ENCODE measurements around the gene MOGAT1. TPM values are rescaled to one million over a fixed set of nuclear protein-coding genes. Genes with fewer than 3 reads are reported as not detected.

MOGAT1 gene
- total and polyA plus RNA-seq, 9 of the 15 experiments (the other 6 are each of a cell fraction or from before 2014, with no cell fraction given) = not detected

DNA sequence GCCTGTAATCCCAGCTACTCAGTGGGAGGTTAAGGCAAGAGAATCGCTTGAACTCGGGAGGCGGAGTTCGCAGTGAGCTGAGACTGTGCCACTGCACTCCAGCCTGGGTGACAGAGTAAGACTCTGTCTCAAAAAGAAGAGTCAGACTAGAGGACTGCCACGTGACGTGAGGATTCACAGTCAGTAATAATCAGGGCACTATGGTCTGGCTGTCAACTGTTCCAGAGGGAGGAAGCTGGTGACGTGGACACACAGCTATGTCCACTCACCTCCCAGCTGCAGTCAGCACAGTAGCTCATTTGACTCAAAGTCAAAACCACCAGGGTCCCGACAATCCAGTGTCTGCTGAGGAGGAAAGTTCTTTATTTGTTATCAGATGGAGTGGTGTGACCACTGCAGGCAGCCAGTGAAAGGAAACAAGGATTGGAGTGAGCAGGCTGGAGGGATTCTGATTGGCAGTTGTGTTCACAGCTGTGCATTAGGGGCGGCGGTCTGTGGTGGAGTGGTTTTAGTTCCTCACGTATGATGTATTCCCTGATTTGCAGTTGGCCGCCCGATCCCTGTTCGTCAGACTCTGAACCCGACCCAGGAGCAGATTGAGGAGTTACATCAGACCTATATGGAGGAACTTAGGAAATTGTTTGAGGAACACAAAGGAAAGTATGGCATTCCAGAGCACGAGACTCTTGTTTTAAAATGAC lies 37.9 kb downstream of the MOGAT1 start (continued):
- TF ChIP-seq FIP1L1 (IDR thresholded peaks at IDR 0.05; ENCODE audit: low read depth, low read length, poor library complexity, severe bottlenecking) (no peak), KLF1 (tag; IDR thresholded peaks at IDR 0.05) (no peak), CHCHD3 (CRISPR knock-in tag; IDR thresholded peaks at IDR 0.05) (no peak), ATF7 (IDR thresholded peaks at IDR 0.05) (peak; percentile 93), ZNF77 (CRISPR knock-in tag; IDR thresholded peaks at IDR 0.05) (no peak), HDAC2 (IDR thresholded peaks at IDR 0.05) (peak; percentile 75), STAG1 (CRISPR knock-in tag; IDR thresholded peaks at IDR 0.05; ENCODE audit: borderline replicate concordance) (no peak), SOX6 (IDR thresholded peaks at IDR 0.05) (peak; percentile 89), ESRRA (IDR thresholded peaks at IDR 0.05; ENCODE audit: borderline replicate concordance, low read depth) (no peak), BCL6 (CRISPR knock-in tag; IDR thresholded peaks at IDR 0.05) (no peak), SPI1 (IDR thresholded peaks at IDR 0.05; ENCODE audit: borderline replicate concordance, low read depth, low read length) (peak; percentile 51; the same call in 1 of the 2 replicates), TCF3 (CRISPR knock-in tag; IDR thresholded peaks at IDR 0.05) (no peak), SIN3A (IDR thresholded peaks at IDR 0.05; ENCODE audit: borderline replicate concordance in 2 of 2, control insufficient read depth in 1 of 2, low read depth in 2 of 2, low read length in 2 of 2) (0 out of 4 replicates have a peak, but pooled peaks of 1 of the 2 experiments have one; percentile 53), STAT5A (IDR thresholded peaks at IDR 0.05; ENCODE audit: borderline replicate concordance, low read length) (no peak), POLR2B (IDR thresholded peaks at IDR 0.05; ENCODE audit: low read depth, partially characterized antibody) (no peak), DNMT1 (IDR thresholded peaks at IDR 0.05) (no peak), NBN (IDR thresholded peaks at IDR 0.05; ENCODE audit: low read depth) (peak; percentile 51; the same call in 1 of the 2 replicates), ZNF830 (CRISPR knock-in tag; IDR thresholded peaks at IDR 0.05) (no peak), MAZ (CRISPR knock-in tag; conservative IDR thresholded peaks at IDR 0.05 in 1 of 2, IDR thresholded peaks at IDR 0.05 in 1 of 2) (0 out of 4 replicates have a peak, but pooled peaks of 1 of the 2 experiments have one; percentile 15), SMARCC2 (IDR thresholded peaks at IDR 0.05; ENCODE audit: low read depth) (no peak), RHOXF2B (CRISPR knock-in tag; conservative IDR thresholded peaks at IDR 0.05) (no peak), MTF1 (CRISPR knock-in tag; IDR thresholded peaks at IDR 0.05; ENCODE audit: borderline replicate concordance) (no peak), ZNF217 (CRISPR knock-in tag; IDR thresholded peaks at IDR 0.05) (no peak), HDAC1 (IDR thresholded peaks at IDR 0.05) (peak in 1 of 2 experiments; percentile 80; a peak in 2 of 4 replicates)
- TF ChIP-seq, protein P1, sequence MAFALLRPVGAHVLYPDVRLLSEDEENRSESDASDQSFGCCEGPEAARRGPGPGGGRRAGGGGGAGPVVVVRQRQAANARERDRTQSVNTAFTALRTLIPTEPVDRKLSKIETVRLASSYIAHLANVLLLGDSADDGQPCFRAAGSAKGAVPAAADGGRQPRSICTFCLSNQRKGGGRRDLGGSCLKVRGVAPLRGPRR (CRISPR knock-in tag; IDR thresholded peaks at IDR 0.05) = no peak
- TF ChIP-seq, protein P2, sequence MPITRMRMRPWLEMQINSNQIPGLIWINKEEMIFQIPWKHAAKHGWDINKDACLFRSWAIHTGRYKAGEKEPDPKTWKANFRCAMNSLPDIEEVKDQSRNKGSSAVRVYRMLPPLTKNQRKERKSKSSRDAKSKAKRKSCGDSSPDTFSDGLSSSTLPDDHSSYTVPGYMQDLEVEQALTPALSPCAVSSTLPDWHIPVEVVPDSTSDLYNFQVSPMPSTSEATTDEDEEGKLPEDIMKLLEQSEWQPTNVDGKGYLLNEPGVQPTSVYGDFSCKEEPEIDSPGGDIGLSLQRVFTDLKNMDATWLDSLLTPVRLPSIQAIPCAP (CRISPR knock-in tag; IDR thresholded peaks at IDR 0.05; ENCODE audit: borderline replicate concordance) = no peak
- TF ChIP-seq, protein P3, sequence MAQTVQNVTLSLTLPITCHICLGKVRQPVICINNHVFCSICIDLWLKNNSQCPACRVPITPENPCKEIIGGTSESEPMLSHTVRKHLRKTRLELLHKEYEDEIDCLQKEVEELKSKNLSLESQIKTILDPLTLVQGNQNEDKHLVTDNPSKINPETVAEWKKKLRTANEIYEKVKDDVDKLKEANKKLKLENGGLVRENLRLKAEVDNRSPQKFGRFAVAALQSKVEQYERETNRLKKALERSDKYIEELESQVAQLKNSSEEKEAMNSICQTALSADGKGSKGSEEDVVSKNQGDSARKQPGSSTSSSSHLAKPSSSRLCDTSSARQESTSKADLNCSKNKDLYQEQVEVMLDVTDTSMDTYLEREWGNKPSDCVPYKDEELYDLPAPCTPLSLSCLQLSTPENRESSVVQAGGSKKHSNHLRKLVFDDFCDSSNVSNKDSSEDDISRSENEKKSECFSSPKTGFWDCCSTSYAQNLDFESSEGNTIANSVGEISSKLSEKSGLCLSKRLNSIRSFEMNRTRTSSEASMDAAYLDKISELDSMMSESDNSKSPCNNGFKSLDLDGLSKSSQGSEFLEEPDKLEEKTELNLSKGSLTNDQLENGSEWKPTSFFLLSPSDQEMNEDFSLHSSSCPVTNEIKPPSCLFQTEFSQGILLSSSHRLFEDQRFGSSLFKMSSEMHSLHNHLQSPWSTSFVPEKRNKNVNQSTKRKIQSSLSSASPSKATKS (CRISPR knock-in tag; IDR thresholded peaks at IDR 0.05) = no peak
